OCI-LY1 (cell line): Measurements from ENCODE around the gene NCDN.

Source experiments
- H2AFZ ChIP-seq: fragments of 200-600 bp; sonication (generic), shearing (Covaris generic); 2 replicates; pipeline ENCODE4 v1.6.0; 2014; ENCODE audit warnings: antibody characterized with exemption, mild to moderate bottlenecking, low read length
- H3F3A ChIP-seq: fragments of 200-600 bp; sonication (generic), shearing (Covaris generic); 2 replicates; pipeline ENCODE4 v1.6.0; 2014; ENCODE audit warnings: mild to moderate bottlenecking, antibody characterized with exemption, low read length, moderate library complexity; ENCODE audit not compliant: insufficient read depth
- H3K27ac ChIP-seq: fragments of 200-600 bp; sonication (generic); 2 replicates; pipeline ENCODE4 v1.5.1; 2014; ENCODE audit warnings: low read length, mixed run types, mild to moderate bottlenecking, low read depth; ENCODE audit not compliant: poor library complexity, severe bottlenecking
- H3K27me3 ChIP-seq: fragments of 200-600 bp; sonication (generic); 2 replicates; pipeline ENCODE4 v1.6.0; 2014; ENCODE audit warnings: antibody characterized with exemption, mild to moderate bottlenecking, low read length, moderate library complexity; ENCODE audit not compliant: insufficient read depth
- H3K36me3 ChIP-seq: fragments of 200-600 bp; sonication (generic); 2 replicates; pipeline ENCODE4 v1.6.1; 2014; ENCODE audit warnings: mild to moderate bottlenecking, antibody characterized with exemption, low read length, moderate library complexity, mixed read lengths; ENCODE audit not compliant: insufficient read depth
- H3K4me1 ChIP-seq: fragments of 200-600 bp; sonication (generic); 2 replicates; pipeline ENCODE4 v1.5.1; 2014; ENCODE audit warnings: mild to moderate bottlenecking, low read length, moderate library complexity; ENCODE audit not compliant: insufficient read depth, severe bottlenecking
- H3K4me2 ChIP-seq: fragments of 200-600 bp; sonication (generic), shearing (Covaris generic); 2 replicates; pipeline ENCODE4 v1.6.1; 2014; ENCODE audit warnings: low read length
- H3K4me3 ChIP-seq: fragments of 200-600 bp; sonication (generic); 2 replicates; pipeline ENCODE4 v1.5.1; 2014; ENCODE audit warnings: low read length, low read depth, mild to moderate bottlenecking, mixed read lengths; ENCODE audit not compliant: poor library complexity, severe bottlenecking
- H3K79me2 ChIP-seq: fragments of 200-600 bp; shearing (Covaris generic); 2 replicates; pipeline ENCODE4 v1.6.1; 2016; ENCODE audit warnings: mixed run types, low read length, mixed read lengths; ENCODE audit not compliant: insufficient read depth
- H3K9ac ChIP-seq: fragments of 200-600 bp; sonication (generic), shearing (Covaris generic); 2 replicates; pipeline ENCODE4 v1.6.1; 2014; ENCODE audit warnings: mild to moderate bottlenecking, low read length, mixed read lengths
- H3K9me2 ChIP-seq: fragments of 200-600 bp; sonication (generic), shearing (Covaris generic); 2 replicates; pipeline ENCODE4 v1.6.1; 2014; ENCODE audit warnings: low read depth, mild to moderate bottlenecking, low read length, mixed read lengths
- H3K9me3 ChIP-seq: fragments of 200-600 bp; shearing (Covaris generic); 2 replicates; pipeline ENCODE4 v1.6.1; 2014; ENCODE audit warnings: low read length, mixed read lengths
- H4K20me1 ChIP-seq: fragments of 200-600 bp; sonication (generic), shearing (Covaris generic); 2 replicates; pipeline ENCODE4 v1.6.0; 2016; ENCODE audit warnings: mild to moderate bottlenecking, low read length; ENCODE audit not compliant: insufficient read depth
- EZH2 ChIP-seq: fragments of 200-600 bp; sonication (generic), shearing (Covaris generic); IDR thresholded peaks from 2 replicates; pipeline ENCODE4 v1.8.0; 2017; ENCODE audit warnings: borderline replicate concordance, mixed run types, mild to moderate bottlenecking, antibody characterized with exemption, low read length, moderate library complexity, mixed read lengths
- TF ChIP-seq, protein P1 (sequence below): fragments of 200-600 bp; sonication (generic), shearing (Covaris generic); IDR thresholded peaks from 2 replicates; pipeline ENCODE4 v1.5.1; 2017; ENCODE audit warnings: mild to moderate bottlenecking, antibody characterized with exemption, low read length, moderate library complexity, mixed read lengths

Gene NCDN, protein sequence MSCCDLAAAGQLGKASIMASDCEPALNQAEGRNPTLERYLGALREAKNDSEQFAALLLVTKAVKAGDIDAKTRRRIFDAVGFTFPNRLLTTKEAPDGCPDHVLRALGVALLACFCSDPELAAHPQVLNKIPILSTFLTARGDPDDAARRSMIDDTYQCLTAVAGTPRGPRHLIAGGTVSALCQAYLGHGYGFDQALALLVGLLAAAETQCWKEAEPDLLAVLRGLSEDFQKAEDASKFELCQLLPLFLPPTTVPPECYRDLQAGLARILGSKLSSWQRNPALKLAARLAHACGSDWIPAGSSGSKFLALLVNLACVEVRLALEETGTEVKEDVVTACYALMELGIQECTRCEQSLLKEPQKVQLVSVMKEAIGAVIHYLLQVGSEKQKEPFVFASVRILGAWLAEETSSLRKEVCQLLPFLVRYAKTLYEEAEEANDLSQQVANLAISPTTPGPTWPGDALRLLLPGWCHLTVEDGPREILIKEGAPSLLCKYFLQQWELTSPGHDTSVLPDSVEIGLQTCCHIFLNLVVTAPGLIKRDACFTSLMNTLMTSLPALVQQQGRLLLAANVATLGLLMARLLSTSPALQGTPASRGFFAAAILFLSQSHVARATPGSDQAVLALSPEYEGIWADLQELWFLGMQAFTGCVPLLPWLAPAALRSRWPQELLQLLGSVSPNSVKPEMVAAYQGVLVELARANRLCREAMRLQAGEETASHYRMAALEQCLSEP

DNA sequence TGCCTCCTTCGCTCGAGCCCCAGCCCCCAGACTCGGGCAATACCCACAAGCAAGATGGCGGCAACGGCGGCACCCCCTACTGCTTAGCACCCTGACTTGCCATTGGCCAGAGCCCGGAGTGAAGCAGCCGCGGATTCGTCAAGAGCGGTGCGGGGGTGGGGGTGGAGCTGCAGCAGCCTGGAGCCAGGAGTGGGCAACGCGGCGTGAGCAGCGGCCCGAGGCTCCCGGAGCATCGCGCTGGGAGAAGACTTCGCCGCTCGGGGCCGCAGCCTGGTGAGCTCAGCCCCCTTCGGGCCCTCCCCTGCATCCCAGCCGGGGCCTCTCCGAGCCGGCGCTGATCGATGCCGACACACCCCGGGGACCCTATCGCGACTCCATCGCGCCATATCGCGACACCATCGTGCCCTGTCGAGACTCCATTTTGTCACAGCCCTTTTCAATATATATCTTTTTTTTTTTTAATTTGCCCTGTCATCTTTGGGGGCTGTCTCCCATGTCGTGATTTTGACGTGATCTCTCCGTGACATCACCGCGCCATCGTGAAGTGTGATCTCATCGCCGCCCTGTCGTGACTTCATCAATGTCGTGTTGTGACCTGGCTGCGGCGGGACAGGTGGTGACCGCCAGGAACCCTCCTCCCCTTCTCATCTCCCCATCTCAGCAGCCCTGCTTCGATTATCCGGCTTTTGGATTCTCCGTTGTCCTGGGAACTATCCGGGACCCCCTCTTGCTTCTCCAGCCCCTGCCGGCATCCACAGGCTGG, at the start of gene NCDN:
Gene NCDN (plus strand): TSS at position 189 of the 763 bp plus-strand sequence. CDS start 392 bp downstream, at position 581.
- peak within 1 kb of the TSS; percentile 79 for H3K27ac ChIP-seq
- no peaks in the 10 kb centered on the region for H3K9me2 ChIP-seq
- H3K4me2 ChIP-seq = peak within 1 kb of the TSS; percentile 93
- H3K27me3 ChIP-seq = no peaks in the 10 kb centered on the region
- H3K9ac ChIP-seq = peak within 1 kb of the TSS; percentile 82
- H3K4me1 ChIP-seq = peaks cover 39% of the 10 kb centered on the region
- TF ChIP-seq, protein P1, sequence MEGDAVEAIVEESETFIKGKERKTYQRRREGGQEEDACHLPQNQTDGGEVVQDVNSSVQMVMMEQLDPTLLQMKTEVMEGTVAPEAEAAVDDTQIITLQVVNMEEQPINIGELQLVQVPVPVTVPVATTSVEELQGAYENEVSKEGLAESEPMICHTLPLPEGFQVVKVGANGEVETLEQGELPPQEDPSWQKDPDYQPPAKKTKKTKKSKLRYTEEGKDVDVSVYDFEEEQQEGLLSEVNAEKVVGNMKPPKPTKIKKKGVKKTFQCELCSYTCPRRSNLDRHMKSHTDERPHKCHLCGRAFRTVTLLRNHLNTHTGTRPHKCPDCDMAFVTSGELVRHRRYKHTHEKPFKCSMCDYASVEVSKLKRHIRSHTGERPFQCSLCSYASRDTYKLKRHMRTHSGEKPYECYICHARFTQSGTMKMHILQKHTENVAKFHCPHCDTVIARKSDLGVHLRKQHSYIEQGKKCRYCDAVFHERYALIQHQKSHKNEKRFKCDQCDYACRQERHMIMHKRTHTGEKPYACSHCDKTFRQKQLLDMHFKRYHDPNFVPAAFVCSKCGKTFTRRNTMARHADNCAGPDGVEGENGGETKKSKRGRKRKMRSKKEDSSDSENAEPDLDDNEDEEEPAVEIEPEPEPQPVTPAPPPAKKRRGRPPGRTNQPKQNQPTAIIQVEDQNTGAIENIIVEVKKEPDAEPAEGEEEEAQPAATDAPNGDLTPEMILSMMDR = no peak
- no peak for TF ChIP-seq EZH2
- no peaks in the 10 kb centered on the region; the same call in 1 of the 2 replicates for H3K79me2 ChIP-seq
- H2AFZ ChIP-seq = peak within 1 kb of the TSS; percentile 17; the same call in 1 of the 2 replicates
- no peaks in the 10 kb centered on the region for H4K20me1 ChIP-seq
- peaks cover 6% of the 10 kb centered on the region; the same call in 1 of the 2 replicates for H3F3A ChIP-seq
- peaks cover 15% of the 10 kb centered on the region; the same call in 1 of the 2 replicates for H3K36me3 ChIP-seq
- no peaks in the 10 kb centered on the region for H3K9me3 ChIP-seq
- peak within 1 kb of the TSS; percentile 88 for H3K4me3 ChIP-seq

DNA sequence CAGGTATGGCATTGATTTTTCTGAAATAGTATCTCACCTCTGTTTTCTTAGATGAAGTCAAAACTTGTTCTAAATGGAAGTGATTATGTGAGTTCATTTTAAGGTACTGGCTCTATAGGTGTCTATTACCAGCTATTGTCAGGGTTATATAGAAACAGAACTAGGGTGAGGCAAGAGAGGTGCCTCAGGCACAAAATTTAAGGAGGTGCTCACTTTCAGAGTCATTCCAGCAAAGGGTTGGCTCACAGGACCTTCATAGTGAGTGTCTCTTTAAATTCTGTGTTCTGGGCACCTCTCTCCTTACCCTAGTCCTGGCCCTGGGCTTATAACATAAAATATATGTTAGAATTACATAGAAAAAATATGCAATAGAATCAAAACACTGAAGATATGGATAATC, 49.7 kb upstream of the NCDN start:
- Histone ChIP-seq H3K9me3 (no peaks in the 10 kb centered on the region), H3K9me2 (no peaks in the 10 kb centered on the region), H4K20me1 (no peaks in the 10 kb centered on the region), H3K4me3 (no peak overlapping the region), H3K36me3 (no peaks in the 10 kb centered on the region; the same call in 1 of the 2 replicates), H2AFZ (no peak overlapping the region), H3K4me1 (peaks cover 49% of the 10 kb centered on the region), H3F3A (no peaks in the 10 kb centered on the region), H3K27ac (peak overlapping the region; percentile 94), H3K27me3 (no peaks in the 10 kb centered on the region), H3K9ac (no peak overlapping the region), H3K79me2 (no peaks in the 10 kb centered on the region), H3K4me2 (peak overlapping the region; percentile 59)
- TF ChIP-seq, protein P1 = no peak
- TF ChIP-seq EZH2 = no peak

DNA sequence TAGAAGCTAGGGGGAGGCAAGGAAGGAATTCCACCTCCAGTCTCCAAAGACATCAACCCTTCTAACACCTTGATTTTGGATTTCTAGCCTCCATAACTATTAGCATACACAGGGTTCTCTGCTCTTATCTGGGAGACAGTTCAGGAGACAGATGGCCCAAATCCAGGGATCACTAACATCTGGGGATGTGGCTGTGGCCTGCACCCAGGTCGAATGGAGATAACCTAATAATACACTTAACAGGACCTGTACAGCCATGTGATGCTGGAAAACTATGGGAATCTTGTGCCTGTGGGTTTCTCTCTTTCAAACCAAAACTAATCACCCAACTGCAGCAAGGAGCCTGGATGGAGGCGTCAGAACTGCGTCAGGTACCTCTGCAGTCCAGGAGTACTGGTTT, 48.0 kb upstream of the NCDN start:
- H3K36me3 ChIP-seq = no peaks in the 10 kb centered on the region; the same call in 1 of the 2 replicates
- H3K4me3 ChIP-seq = no peak overlapping the region
- no peaks in the 10 kb centered on the region for H3K9me2 ChIP-seq
- peaks cover 48% of the 10 kb centered on the region for H3K4me1 ChIP-seq
- H3K4me2 ChIP-seq = no peak overlapping the region; the same call in 1 of the 2 replicates
- no peaks in the 10 kb centered on the region for H3F3A ChIP-seq
- peak overlapping the region; percentile 34 for H3K27ac ChIP-seq
- H3K9ac ChIP-seq = no peak overlapping the region
- no peaks in the 10 kb centered on the region for H3K79me2 ChIP-seq
- peaks cover 5% of the 10 kb centered on the region; the same call in 1 of the 2 replicates for H3K9me3 ChIP-seq
- H4K20me1 ChIP-seq = no peaks in the 10 kb centered on the region
- no peaks in the 10 kb centered on the region for H3K27me3 ChIP-seq
- no peak for TF ChIP-seq EZH2
- TF ChIP-seq, protein P1 = no peak
- H2AFZ ChIP-seq = no peak overlapping the region
